Smooth muscle cell (in vitro differentiated cells): Measurements from ENCODE around the gene PARP2. TPM values are rescaled to one million over a fixed set of nuclear protein-coding genes. Genes with fewer than 3 reads are reported as not detected.

Source experiments
- DNase-seq: peaks from one replicate; lab custom pipeline; 2025; ENCODE audit not compliant: unreplicated experiment; lab: John Stamatoyannopoulos, UW
- H2AFZ ChIP-seq: fragments of 200-600 bp; sonication (generic); 2 replicates; pipeline ENCODE4 v1.6.0; 2016; ENCODE audit warnings: antibody characterized with exemption, low read depth, mild to moderate bottlenecking
- H3F3A ChIP-seq: fragments of 200-600 bp; sonication (generic); 2 replicates; pipeline ENCODE4 v1.6.0; 2017; ENCODE audit warnings: antibody characterized with exemption, low read depth
- H3K27ac ChIP-seq: fragments of 200-600 bp; sonication (generic); 2 replicates; pipeline ENCODE4 v1.5.1; 2016; ENCODE audit warnings: low read depth, mild to moderate bottlenecking
- H3K27me3 ChIP-seq: fragments of 200-600 bp; sonication (generic); 2 replicates; pipeline ENCODE4 v1.6.1; 2016; ENCODE audit warnings: low read depth, mild to moderate bottlenecking
- H3K36me3 ChIP-seq: fragments of 200-600 bp; sonication (generic); 2 replicates; pipeline ENCODE4 v1.5.1; 2016; ENCODE audit warnings: low read depth
- H3K4me1 ChIP-seq: fragments of 200-600 bp; sonication (generic); 2 replicates; pipeline ENCODE4 v1.5.1; 2016; ENCODE audit warnings: low read depth
- H3K4me2 ChIP-seq: fragments of 200-600 bp; sonication (generic); 2 replicates; pipeline ENCODE4 v1.6.0; 2016; ENCODE audit warnings: mild to moderate bottlenecking
- H3K4me3 ChIP-seq: fragments of 200-600 bp; sonication (generic); 2 replicates; pipeline ENCODE4 v1.5.1; 2016; ENCODE audit warnings: mild to moderate bottlenecking
- H3K79me2 ChIP-seq: fragments of 200-600 bp; sonication (generic); 2 replicates; pipeline ENCODE4 v1.6.0; 2016; ENCODE audit warnings: low read depth, mild to moderate bottlenecking
- H3K9ac ChIP-seq: fragments of 200-600 bp; sonication (generic); 2 replicates; pipeline ENCODE4 v1.6.0; 2016; ENCODE audit warnings: low read depth
- H3K9me3 ChIP-seq: fragments of 200-600 bp; sonication (generic); replicated peaks from 2 replicates; pipeline ENCODE4 v1.5.1; 2016; ENCODE audit warnings: low read depth
- H4K20me1 ChIP-seq: fragments of 200-600 bp; sonication (generic); 2 replicates; pipeline ENCODE4 v1.6.0; 2016; ENCODE audit warnings: low read depth
- CTCF ChIP-seq: fragments of 200-600 bp; sonication (generic); IDR thresholded peaks from 2 replicates; pipeline ENCODE4 v1.5.1; 2017; ENCODE audit warnings: borderline replicate concordance, mild to moderate bottlenecking, antibody characterized with exemption; ENCODE audit not compliant: insufficient read depth, poor library complexity, severe bottlenecking
- WGBS: methylation state at CpG from one replicate; pipeline ENCODE4 v1.1.7; 2016; ENCODE audit warnings: low lambda C conversion rate; 5-methylcytosine and 5-hydroxymethylcytosine counted together
- polyA plus RNA-seq: library from polyadenylated mRNA; unstranded; fragments of >200 nt; fragmentation: Nextera tagmentation; extraction: Ambion mirVana; gene quantifications from 2 replicates; pipeline ENCODE4 v1.2.1, GENCODE V29; 2016
- total RNA-seq: library from RNA; depleted of rRNA; stranded (reverse); fragments of >200 nt; gene quantifications from 2 replicates; pipeline ENCODE4 v1.2.3, GENCODE V29; 2014

PARP2 gene
- total and polyA plus RNA-seq, 2 experiments from 2014 or later, result 29.2 to 38.7 TPM

GRCh38 chr14:20387576-20387975, 44.1 kb downstream of the PARP2 start:
- H2AFZ ChIP-seq, result no peak overlapping the region
- no peak for TF ChIP-seq CTCF
- no peaks in the 10 kb centered on the region for H3F3A ChIP-seq
- H4K20me1 ChIP-seq, result no peaks in the 10 kb centered on the region
- no peak overlapping the region for H3K4me2 ChIP-seq
- H3K36me3 ChIP-seq, result peaks cover 5% of the 10 kb centered on the region
- H3K27me3 ChIP-seq, result no peaks in the 10 kb centered on the region
- no peak overlapping the region for H3K27ac ChIP-seq
- no peaks in the 10 kb centered on the region for H3K79me2 ChIP-seq
- H3K4me1 ChIP-seq, result no peaks in the 10 kb centered on the region
- H3K9me3 ChIP-seq, result no peaks in the 10 kb centered on the region
- no peak for DNase-seq
- WGBS, result 96% methylated on average over 6 of the region's 6 CpGs
- H3K4me3 ChIP-seq, result no peak overlapping the region
- no peak overlapping the region for H3K9ac ChIP-seq

- Histone ChIP-seq H4K20me1 (no peaks in the 10 kb centered on the region), H3K9me3 (no peaks in the 10 kb centered on the region), H3K9ac (no peak overlapping the region), H3K36me3 (peaks cover 5% of the 10 kb centered on the region), H3K4me1 (no peaks in the 10 kb centered on the region), H3F3A (no peaks in the 10 kb centered on the region), H2AFZ (no peak overlapping the region), H3K4me2 (no peak overlapping the region), H3K27me3 (no peaks in the 10 kb centered on the region), H3K27ac (no peak overlapping the region), H3K79me2 (no peaks in the 10 kb centered on the region), H3K4me3 (no peak overlapping the region)
- DNase-seq, result no peak
- WGBS, result 66% methylated on average over 4 of the region's 4 CpGs
- no peak for TF ChIP-seq CTCF
Measured at GRCh38 chr14:20388159-20388558, 44.7 kb downstream of the PARP2 start.

- Histone ChIP-seq H3K79me2 (no peaks in the 10 kb centered on the region), H3K9me3 (no peaks in the 10 kb centered on the region), H3K4me3 (no peak overlapping the region), H3K36me3 (peaks cover 3% of the 10 kb centered on the region), H2AFZ (no peak overlapping the region), H3K4me2 (no peak overlapping the region), H3K4me1 (no peaks in the 10 kb centered on the region), H3K27me3 (no peaks in the 10 kb centered on the region), H3K9ac (no peak overlapping the region), H4K20me1 (no peaks in the 10 kb centered on the region), H3F3A (no peaks in the 10 kb centered on the region), H3K27ac (no peak overlapping the region)
- DNase-seq, result no peak
- no peak for TF ChIP-seq CTCF
- WGBS, result 97% methylated on average over 4 of the region's 4 CpGs
Measured at GRCh38 chr14:20391505-20391904, 48.1 kb downstream of the PARP2 start.

- TF ChIP-seq CTCF, result no peak
- no peaks in the 10 kb centered on the region for H3K79me2 ChIP-seq
- no peaks in the 10 kb centered on the region for H3K4me1 ChIP-seq
- no peak overlapping the region for H3K4me3 ChIP-seq
- no peaks in the 10 kb centered on the region for H3K27me3 ChIP-seq
- H4K20me1 ChIP-seq, result no peaks in the 10 kb centered on the region
- no peaks in the 10 kb centered on the region for H3F3A ChIP-seq
- H2AFZ ChIP-seq, result no peak overlapping the region
- no peak overlapping the region for H3K9ac ChIP-seq
- H3K36me3 ChIP-seq, result peaks cover 7% of the 10 kb centered on the region
- H3K27ac ChIP-seq, result no peak overlapping the region
- H3K9me3 ChIP-seq, result no peaks in the 10 kb centered on the region
- WGBS, result 96% methylated on average over 3 of the region's 3 CpGs
- H3K4me2 ChIP-seq, result no peak overlapping the region
- no peak for DNase-seq
Measured at GRCh38 chr14:20397511-20397910, 54.1 kb downstream of the PARP2 start.
